HCT116 (cell line): ENCODE data around the gene PSMA1. TPM values are rescaled to one million over a fixed set of nuclear protein-coding genes. Genes with fewer than 3 reads are reported as not detected.

Source experiments
- ATAC-seq: fragments of 200-7000 bp; cut with Tn5 transposase; 2 replicates; pipeline ENCODE4 v1.9.1; 2020; ENCODE audit warnings: mild to moderate bottlenecking, moderate library complexity
- BruUV-seq: library from RNA; stranded (reverse); fragments of 400-500 nt; replicated peaks from 2 replicates; lab custom pipeline; 2021; lab: Mats Ljungman, UMichigan
- CTCF ChIA-PET: fragments of 300-600 bp; sonication (Branson Sonifier 250); formaldehyde crosslinking; loops from one replicate; lab custom pipeline; 2021; ENCODE audit warnings: antibody characterized with exemption; lab: Charles Lee
- POLR2A ChIA-PET: fragments of 300-600, 350-600 bp; sonication (Branson Sonifier 250); formaldehyde crosslinking; loops from one replicate; lab custom pipeline; 2021; ENCODE audit warnings: antibody characterized with exemption; lab: Charles Lee
- RAD21 ChIA-PET, 2 experiments: fragments of 300-600 bp; sonication (Branson Sonifier 250); formaldehyde crosslinking; loops; one replicate each; lab custom pipeline; 2023; ENCODE audit warnings: low total read pairs in 2 of 2; ENCODE audit not compliant: uncharacterized antibody in 2 of 2, unreplicated experiment in 2 of 2, low non-redundant PET in 1 of 2; lab: Charles Lee
- DNase-seq: peaks from one replicate; pipeline ENCODE4 v3.0.0-alpha.2; 2010; ENCODE audit warnings: low read depth, low spot score
- H2AFZ ChIP-seq: fragments of 200-600 bp; shearing (Covaris generic), sonication (generic); 2 replicates; pipeline ENCODE4 v1.6.1; 2017; ENCODE audit warnings: low read depth, mixed run types, mixed read lengths, antibody characterized with exemption, low read length; ENCODE audit not compliant: poor library complexity, severe bottlenecking
- H3K27ac ChIP-seq: 2 replicates; pipeline ENCODE4 v1.5.1; 2012; ENCODE audit warnings: low read depth, low read length
- H3K27me3 ChIP-seq: fragments of 200-600 bp; sonication (generic); 2 replicates; pipeline ENCODE4 v1.6.1; 2016; ENCODE audit warnings: mixed run types, low read length, mixed read lengths; ENCODE audit not compliant: insufficient read depth
- H3K36me3 ChIP-seq, 2 experiments: fragments of 200-500 bp in 1 of 2; fragments of 200-600 bp in 1 of 2; sonication (Bioruptor generic) in 1 of 2; sonication (generic) in 1 of 2; 2 replicates each; pipeline versions ENCODE4 v1.5.1 to v1.6.1; 2014 to 2016; ENCODE audit warnings: low read length in 2 of 2, inconsistent platforms in 1 of 2, mixed read lengths in 1 of 2, mixed run types in 1 of 2; ENCODE audit not compliant: insufficient read depth in 2 of 2, control insufficient read depth in 1 of 2
- H3K4me1 ChIP-seq, 2 experiments: fragments of 200-600 bp in 1 of 2; sonication (generic) in 1 of 2; 2 replicates each; pipeline versions ENCODE4 v1.5.1 to v1.6.1; 2012 to 2017; ENCODE audit warnings: low read length in 2 of 2, inconsistent platforms in 1 of 2, mild to moderate bottlenecking in 1 of 2, mixed read lengths in 1 of 2, mixed run types in 1 of 2, moderate library complexity in 1 of 2; ENCODE audit not compliant: insufficient read depth in 2 of 2, control insufficient read depth in 1 of 2
- H3K4me2 ChIP-seq: fragments of 200-600 bp; sonication (generic); 2 replicates; pipeline ENCODE4 v1.6.1; 2017; ENCODE audit warnings: mixed run types, low read length, mixed read lengths
- H3K4me3 ChIP-seq, 2 experiments: fragments of 200-600 bp in 1 of 2; sonication (generic) in 1 of 2; replicated peaks in 1 of 2; 2 replicates each; pipeline ENCODE4 v1.5.1; 2011 to 2016; ENCODE audit warnings: low read length in 2 of 2, control low read depth in 1 of 2, low read depth in 1 of 2, mild to moderate bottlenecking in 1 of 2, mixed read lengths in 1 of 2, mixed run types in 1 of 2
- H3K79me2 ChIP-seq: fragments of 200-600 bp; sonication (generic); 2 replicates; pipeline ENCODE4 v1.6.1; 2017; ENCODE audit warnings: mild to moderate bottlenecking, mixed run types, low read length, moderate library complexity, mixed read lengths; ENCODE audit not compliant: insufficient read depth
- H3K9ac ChIP-seq: fragments of 200-600 bp; sonication (generic); 2 replicates; pipeline ENCODE4 v1.6.1; 2016; ENCODE audit warnings: low read length, mixed read lengths
- H3K9me2 ChIP-seq: fragments of 200-600 bp; sonication (generic), shearing (Covaris generic); 2 replicates; pipeline ENCODE4 v1.6.1; 2017; ENCODE audit warnings: mixed run types, mild to moderate bottlenecking, moderate library complexity; ENCODE audit not compliant: insufficient read depth
- H3K9me3 ChIP-seq, 2 experiments: fragments of 200-500 bp in 1 of 2; fragments of 200-600 bp in 1 of 2; sonication (Bioruptor generic) in 1 of 2; sonication (generic) in 1 of 2; 2 replicates each; pipeline ENCODE4 v1.6.1; 2014 to 2017; ENCODE audit warnings: low read length in 2 of 2, mixed read lengths in 2 of 2, inconsistent platforms in 1 of 2, low read depth in 1 of 2, mild to moderate bottlenecking in 1 of 2, mixed run types in 1 of 2, moderate library complexity in 1 of 2; ENCODE audit not compliant: control insufficient read depth in 1 of 2, insufficient read depth in 1 of 2
- H4K20me1 ChIP-seq: fragments of 200-600 bp; sonication (generic), shearing (Covaris generic); 2 replicates; pipeline ENCODE4 v1.6.1; 2017; ENCODE audit warnings: mixed run types, mild to moderate bottlenecking, moderate library complexity; ENCODE audit not compliant: insufficient read depth
- CEBPB ChIP-seq: IDR thresholded peaks from 2 replicates; pipeline ENCODE4 v1.6.1; 2012; ENCODE audit warnings: low read depth
- CTCF ChIP-seq, 3 experiments: fragments of 200-600 bp in 1 of 3; sonication (generic) in 1 of 3; IDR thresholded peaks in 2 of 3; conservative IDR thresholded peaks in 1 of 3; 2 replicates each; pipeline ENCODE4 v1.5.1; 2012 to 2017; ENCODE audit warnings: low read depth in 2 of 3, low read length in 2 of 3, antibody characterized with exemption in 1 of 3, borderline replicate concordance in 1 of 3, control low read depth in 1 of 3, mild to moderate bottlenecking in 1 of 3, mixed read lengths in 1 of 3, mixed run types in 1 of 3, moderate library complexity in 1 of 3; ENCODE audit not compliant: insufficient read depth in 1 of 3
- EGR1 ChIP-seq: IDR thresholded peaks from 2 replicates; pipeline ENCODE4 v1.6.1; 2012; ENCODE audit warnings: low read depth
- FOSL1 ChIP-seq: IDR thresholded peaks from 2 replicates; pipeline ENCODE4 v1.6.1; 2012; ENCODE audit warnings: low read depth
- JUND ChIP-seq: IDR thresholded peaks from 2 replicates; pipeline ENCODE4 v1.6.1; 2012
- RAD21 ChIP-seq: IDR thresholded peaks from 2 replicates; pipeline ENCODE4 v1.6.1; 2012; ENCODE audit warnings: low read depth, mild to moderate bottlenecking
- REST ChIP-seq: IDR thresholded peaks from 2 replicates; pipeline ENCODE4 v1.6.1; 2012; ENCODE audit warnings: low read depth
- SIN3A ChIP-seq: IDR thresholded peaks from 2 replicates; pipeline ENCODE4 v1.6.1; 2012; ENCODE audit warnings: low read depth
- SRF ChIP-seq: IDR thresholded peaks from 2 replicates; pipeline ENCODE4 v1.6.1; 2012; ENCODE audit warnings: low read depth
- TCF7L2 ChIP-seq: IDR thresholded peaks from 2 replicates; pipeline ENCODE4 v1.7.0; 2011; ENCODE audit warnings: borderline replicate concordance, inconsistent platforms; ENCODE audit not compliant: insufficient read depth, insufficient read length; ENCODE audit errors: extremely low read depth
- ZBTB33 ChIP-seq: IDR thresholded peaks from 2 replicates; pipeline ENCODE4 v1.6.1; 2011; ENCODE audit warnings: mild to moderate bottlenecking, low read length, moderate library complexity; ENCODE audit not compliant: insufficient replicate concordance; ENCODE audit errors: extremely low read depth
- intact Hi-C: fragments of 100-400 bp; cut with micrococcal nuclease; formaldehyde crosslinking; loops from 2 replicates; pipeline ENCODE4 v1.10.0; 2022
- total RNA-seq: library from RNA; stranded (reverse); gene quantifications from one replicate; pipeline ENCODE4 v1.2.1, GENCODE V29; 2021; ENCODE audit not compliant: unreplicated experiment

Gene PSMA1
- total RNA-seq, 1 experiment from 2014 or later, result 211 TPM

GRCh38 chr11:14542324-14542723 is 22.1 kb upstream of the PSMA1 start:
- no peak overlapping the region for H3K4me3 ChIP-seq
- CTCF ChIA-PET, result interaction anchor here (0.7 kb wide), 1 partner anchor 366 kb away, joined by 3 read pairs; no protein-coding TSS in a partner anchor
- peaks cover 0 to under 1% of the 10 kb centered on the region in 2 experiments; a peak in 2 of 4 replicates for H3K4me1 ChIP-seq
- no peaks in the 10 kb centered on the region for H3K9me2 ChIP-seq
- no peak overlapping the region for H3K9ac ChIP-seq
- DNase-seq (no peak), ATAC-seq (no peak)
- no peak for TF ChIP-seq RAD21
- TF ChIP-seq EGR1, result no peak
- no peak for TF ChIP-seq ZBTB33
- H3K27me3 ChIP-seq, result no peaks in the 10 kb centered on the region
- no peaks in the 10 kb centered on the region for H3K79me2 ChIP-seq
- no peaks in the 10 kb centered on the region for H3K36me3 ChIP-seq
- POLR2A ChIA-PET, result no interaction called here
- RAD21 ChIA-PET, result no interaction called here
- no peak overlapping the region for H3K4me2 ChIP-seq
- no peak overlapping the region for H3K27ac ChIP-seq
- intact Hi-C loops, result no loop called here
- H4K20me1 ChIP-seq, result no peaks in the 10 kb centered on the region
- H3K9me3 ChIP-seq, result no peaks in the 10 kb centered on the region
- H2AFZ ChIP-seq, result no peak overlapping the region
- BruUV-seq, result no TSS peak

- no peak overlapping the region for H3K4me2 ChIP-seq
- DNase-seq, result no peak
- no peaks in the 10 kb centered on the region for H4K20me1 ChIP-seq
- no peaks in the 10 kb centered on the region for H3K9me2 ChIP-seq
- no peak overlapping the region for H3K9ac ChIP-seq
- ChIA-PET RAD21 (no interaction called here), CTCF (interaction anchor here (0.7 kb wide), 1 partner anchor 367 kb away, joined by 3 read pairs; no protein-coding TSS in a partner anchor), POLR2A (no interaction called here)
- no peak overlapping the region for H3K4me3 ChIP-seq
- no peaks in the 10 kb centered on the region for H3K27me3 ChIP-seq
- H2AFZ ChIP-seq, result no peak overlapping the region
- BruUV-seq, result no TSS peak
- H3K79me2 ChIP-seq, result no peaks in the 10 kb centered on the region
- no peak for ATAC-seq
- H3K9me3 ChIP-seq, result no peaks in the 10 kb centered on the region
- intact Hi-C loops, result no loop called here
- no peak overlapping the region for H3K27ac ChIP-seq
- H3K36me3 ChIP-seq, result no peaks in the 10 kb centered on the region
- H3K4me1 ChIP-seq, result peaks cover 0 to 8% of the 10 kb centered on the region in 2 experiments; a peak in 2 of 4 replicates
- no peak for TF ChIP-seq FOSL1
- TF ChIP-seq RAD21, result no peak
- no peak for TF ChIP-seq SIN3A
- TF ChIP-seq TCF7L2, result no peak
- no peak for TF ChIP-seq REST
- no peak for TF ChIP-seq SRF
- TF ChIP-seq JUND, result no peak
- no peak for TF ChIP-seq CTCF (IDR thresholded peaks at IDR 0.05 in 2 of 3, conservative IDR thresholded peaks at IDR 0.05 in 1 of 3; ENCODE audit: borderline replicate concordance in 1 of 3, insufficient read depth in 1 of 3, low read depth in 2 of 3, low read length in 2 of 3)
- no peak for TF ChIP-seq CEBPB
These were observed 21.2 kb upstream of the PSMA1 start for GRCh38 chr11:14541192-14541947.
